Measurements from ENCODE around the gene C16orf90.

C16orf90 gene

GRCh38 chr16:3495176-3495575 lies at the start of gene C16orf90:
Gene C16orf90 (minus strand): TSS chr16:3495489. CDS start chr16:3495421, 68 bp downstream.
- ATAC-seq, result no peak
- no peak for TF ChIP-seq CSRNP3 (CRISPR knock-in tag; IDR thresholded peaks at IDR 0.05)
- TF ChIP-seq OSR1 (CRISPR knock-in tag; IDR thresholded peaks at IDR 0.05), result no peak
- no peak for TF ChIP-seq CREB5 (CRISPR knock-in tag; IDR thresholded peaks at IDR 0.05; ENCODE audit: low read depth)
- TF ChIP-seq ESRRG (CRISPR knock-in tag; IDR thresholded peaks at IDR 0.05), result no peak
- TF ChIP-seq SNAI2 (CRISPR knock-in tag; IDR thresholded peaks at IDR 0.05), result no peak
- TF ChIP-seq ARNTL (CRISPR knock-in tag; IDR thresholded peaks at IDR 0.05; ENCODE audit: borderline replicate concordance, low read depth), result no peak
- no peak for TF ChIP-seq ZNF565 (CRISPR knock-in tag; conservative IDR thresholded peaks at IDR 0.05; ENCODE audit: low read depth)
- no peak for TF ChIP-seq ZNF8 (CRISPR knock-in tag; IDR thresholded peaks at IDR 0.05)

- TF ChIP-seq ZNF565 (CRISPR knock-in tag; conservative IDR thresholded peaks at IDR 0.05; ENCODE audit: low read depth), result no peak
- TF ChIP-seq ZNF70 (CRISPR knock-in tag; IDR thresholded peaks at IDR 0.05), result no peak
- TF ChIP-seq ISL1 (CRISPR knock-in tag; IDR thresholded peaks at IDR 0.05), result no peak
- no peak for TF ChIP-seq PPARA (CRISPR knock-in tag; IDR thresholded peaks at IDR 0.05; ENCODE audit: borderline replicate concordance)
- no peak for TF ChIP-seq GLIS3 (CRISPR knock-in tag; IDR thresholded peaks at IDR 0.05)
- peak; percentile 25 for ATAC-seq
Measured at GRCh38 chr16:3542601-3543373, 47.5 kb upstream of the C16orf90 start.

GRCh38 chr16:3541527-3542155 lies 46.4 kb upstream of the C16orf90 start:
- no peak for ATAC-seq
- no peak for TF ChIP-seq SNAI2 (CRISPR knock-in tag; IDR thresholded peaks at IDR 0.05)

- TF ChIP-seq ARNTL (CRISPR knock-in tag; IDR thresholded peaks at IDR 0.05; ENCODE audit: borderline replicate concordance, low read depth) (no peak), TCF4 (CRISPR knock-in tag; IDR thresholded peaks at IDR 0.05; ENCODE audit: borderline replicate concordance) (no peak), ISL1 (CRISPR knock-in tag; IDR thresholded peaks at IDR 0.05) (no peak), CSRNP3 (CRISPR knock-in tag; IDR thresholded peaks at IDR 0.05) (no peak), RARB (CRISPR knock-in tag; IDR thresholded peaks at IDR 0.05) (no peak), POU6F1 (CRISPR knock-in tag; IDR thresholded peaks at IDR 0.05; ENCODE audit: borderline replicate concordance, low read depth) (no peak), ZNF8 (CRISPR knock-in tag; IDR thresholded peaks at IDR 0.05) (no peak), TSHZ2 (CRISPR knock-in tag; IDR thresholded peaks at IDR 0.05) (no peak), ZNF70 (CRISPR knock-in tag; IDR thresholded peaks at IDR 0.05) (no peak), ZFP30 (CRISPR knock-in tag; IDR thresholded peaks at IDR 0.05) (no peak), CSDC2 (CRISPR knock-in tag; IDR thresholded peaks at IDR 0.05) (no peak)
- no peak for ATAC-seq
Measured at GRCh38 chr16:3538222-3538621, 42.9 kb upstream of the C16orf90 start.
